GM23338 (cell line): ENCODE data around the gene CANT1. TPM values are rescaled to one million over a fixed set of nuclear protein-coding genes. Genes with fewer than 3 reads are reported as not detected.

Experiments used
- ATAC-seq: fragments of 200-7000 bp; cut with Tn5 transposase; 3 replicates; pipeline ENCODE4 v1.9.1; 2020
- DNase-seq: peaks from one replicate; pipeline ENCODE4 v3.0.0-alpha.2; 2015; ENCODE audit warnings: low spot score
- H2AFZ ChIP-seq: fragments of 200-600 bp; sonication (generic); 2 replicates; pipeline ENCODE4 v1.8.0; 2016; ENCODE audit warnings: antibody characterized with exemption, mild to moderate bottlenecking, moderate library complexity
- H3F3A ChIP-seq: fragments of 200-600 bp; sonication (generic); replicated peaks from 2 replicates; pipeline ENCODE4 v1.8.0; 2017; ENCODE audit warnings: antibody characterized with exemption, mixed run types, low read depth
- H3K27ac ChIP-seq: fragments of 200-600 bp; sonication (generic); 2 replicates; pipeline ENCODE4 v1.6.1; 2016; ENCODE audit warnings: low read depth
- H3K27me3 ChIP-seq: fragments of 200-600 bp; sonication (generic); 2 replicates; pipeline ENCODE4 v1.8.0; 2016; ENCODE audit warnings: mild to moderate bottlenecking, mixed run types, moderate library complexity; ENCODE audit not compliant: insufficient read depth
- H3K36me3 ChIP-seq: fragments of 200-600 bp; sonication (generic); 2 replicates; pipeline ENCODE4 v1.8.0; 2016; ENCODE audit warnings: mild to moderate bottlenecking; ENCODE audit not compliant: insufficient read depth
- H3K4me1 ChIP-seq: fragments of 200-600 bp; sonication (generic); 2 replicates; pipeline ENCODE4 v1.8.0; 2016; ENCODE audit warnings: mild to moderate bottlenecking, moderate library complexity; ENCODE audit not compliant: insufficient read depth
- H3K4me2 ChIP-seq: fragments of 200-600 bp; sonication (generic); 2 replicates; pipeline ENCODE4 v1.7.1; 2017; ENCODE audit warnings: mixed run types
- H3K4me3 ChIP-seq: fragments of 200-600 bp; sonication (generic); 2 replicates; pipeline ENCODE4 v1.6.1; 2016; ENCODE audit warnings: mixed run types
- H3K79me2 ChIP-seq: fragments of 200-600 bp; sonication (generic); replicated peaks from 2 replicates; pipeline ENCODE4 v1.8.0; 2017; ENCODE audit warnings: mild to moderate bottlenecking; ENCODE audit not compliant: insufficient read depth
- H3K9me2 ChIP-seq: fragments of 200-600 bp; sonication (generic); 2 replicates; pipeline ENCODE4 v1.8.0; 2017; ENCODE audit not compliant: insufficient read depth
- H4K20me1 ChIP-seq: fragments of 200-600 bp; sonication (generic); replicated peaks from 2 replicates; pipeline ENCODE4 v1.8.0; 2017; ENCODE audit warnings: mild to moderate bottlenecking; ENCODE audit not compliant: insufficient read depth
- H3K27ac Mint-ChIP-seq: 2 replicates; pipeline ENCODE4 v1.8.0; 2020; ENCODE audit warnings: inconsistent platforms, mild to moderate bottlenecking, moderate library complexity, mixed read lengths
- H3K27me3 Mint-ChIP-seq: 3 replicates; pipeline ENCODE4 v1.8.0; 2022; ENCODE audit warnings: low read depth, mild to moderate bottlenecking, moderate library complexity, mixed read lengths, inconsistent platforms; ENCODE audit not compliant: insufficient read depth, poor library complexity
- H3K36me3 Mint-ChIP-seq: 3 replicates; pipeline ENCODE4 v1.8.0; 2021; ENCODE audit warnings: low read depth, mild to moderate bottlenecking, inconsistent platforms, moderate library complexity, mixed read lengths
- H3K4me1 Mint-ChIP-seq: 3 replicates; pipeline ENCODE4 v1.8.0; 2020; ENCODE audit warnings: mild to moderate bottlenecking, inconsistent platforms, mixed read lengths
- H3K4me3 Mint-ChIP-seq: 3 replicates; pipeline ENCODE4 v1.8.0; 2021; ENCODE audit warnings: moderate library complexity, mild to moderate bottlenecking, inconsistent platforms, mixed read lengths
- H3K9me3 Mint-ChIP-seq: 3 replicates; pipeline ENCODE4 v1.8.0; 2020; ENCODE audit warnings: moderate library complexity, mild to moderate bottlenecking, inconsistent platforms, mixed read lengths
- CREB1 ChIP-seq: fragments of 250-450 bp; sonication (Bioruptor Pico); IDR thresholded peaks from 2 replicates; pipeline ENCODE4 v1.5.0; 2020; ENCODE audit warnings: low read depth, mild to moderate bottlenecking, moderate library complexity
- POLR2AphosphoS5 ChIP-seq: IDR thresholded peaks from 2 replicates; pipeline ENCODE4 v1.6.1; 2016; ENCODE audit warnings: antibody characterized with exemption, low read depth
- ZNF331 ChIP-seq: fragments of 250-450 bp; sonication (Bioruptor Pico); IDR thresholded peaks from 2 replicates; pipeline ENCODE4 v1.5.0; 2020; ENCODE audit warnings: low read depth, mild to moderate bottlenecking, moderate library complexity
- polyA plus RNA-seq: library from polyadenylated mRNA; unstranded; fragments of >200 nt; fragmentation: Nextera tagmentation; extraction: Ambion mirVana; gene quantifications from 2 replicates; pipeline ENCODE4 v1.2.1, GENCODE V29; 2016
- total RNA-seq: library from RNA; depleted of rRNA; stranded (reverse); fragments of >200 nt; shearing (Covaris generic); gene quantifications from 2 replicates; pipeline ENCODE4 v1.2.3, GENCODE V29; 2014
- TF ChIP-seq, protein P1 (sequence below), 2 experiments: fragments of 200-600 bp in 1 of 2; sonication (generic) in 1 of 2; conservative IDR thresholded peaks; 2 replicates each; pipeline versions ENCODE4 v1.5.1 to v1.6.1; 2016 to 2017; ENCODE audit warnings: antibody characterized with exemption in 2 of 2, low read depth in 2 of 2, mild to moderate bottlenecking in 2 of 2, moderate library complexity in 1 of 2

Gene CANT1
- total and polyA plus RNA-seq, 2 experiments from 2014 or later: 5.9 to 38.8 TPM

DNA sequence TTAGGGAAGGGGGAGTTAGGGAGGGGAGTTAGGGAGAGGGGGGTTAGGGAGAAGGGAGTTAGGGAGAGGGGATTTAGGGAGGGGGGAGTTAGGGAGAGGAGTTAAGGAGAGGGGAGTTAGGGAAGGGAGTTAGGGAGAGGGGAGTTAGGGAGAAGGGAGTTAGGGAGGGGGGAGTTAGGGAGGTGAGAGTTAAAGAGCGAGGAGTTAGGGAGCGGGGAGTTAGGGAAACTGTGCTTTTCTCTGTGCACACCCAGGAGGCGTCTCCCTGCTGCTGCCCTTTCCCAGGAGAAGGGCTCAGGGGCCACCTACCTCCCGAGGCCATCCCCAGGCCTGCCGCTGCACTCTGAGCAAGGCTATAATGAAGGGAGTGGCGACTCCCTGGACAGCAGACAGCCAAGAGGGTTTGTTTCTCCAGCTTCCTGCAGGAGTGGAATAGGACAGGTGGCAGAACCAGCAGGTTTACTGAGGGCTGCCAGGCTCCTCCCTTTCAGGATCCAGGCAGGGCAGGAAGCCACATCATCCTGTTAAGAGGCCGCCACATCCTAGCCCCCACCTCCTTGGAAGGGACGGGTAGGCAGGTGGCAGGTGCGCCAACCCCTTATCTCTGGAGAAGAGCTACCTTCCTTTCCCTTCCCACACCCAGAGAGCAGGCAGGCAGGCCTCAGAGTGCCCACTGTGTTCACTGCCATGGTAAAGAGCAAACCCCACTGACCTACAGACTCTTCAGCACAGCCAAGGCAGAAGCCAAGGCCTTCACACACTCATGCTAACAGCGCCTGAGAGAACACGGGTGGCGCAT, 4.3 kb downstream of the CANT1 start:
- peaks cover 17% of the 10 kb centered on the region for H3K4me1 Mint-ChIP-seq
- Histone ChIP-seq H3K4me3 (no peak overlapping the region), H3K9me2 (no peaks in the 10 kb centered on the region), H3K27me3 (peaks cover 65% of the 10 kb centered on the region), H3K27ac (no peak overlapping the region), H3K4me2 (no peak overlapping the region), H3K4me1 (peaks cover 4% of the 10 kb centered on the region; the same call in 1 of the 2 replicates), H2AFZ (no peak overlapping the region), H3K36me3 (no peaks in the 10 kb centered on the region), H3K79me2 (peaks cover 21% of the 10 kb centered on the region), H3F3A (peaks cover 4% of the 10 kb centered on the region; the same call in 1 of the 2 replicates), H4K20me1 (peaks cover 45% of the 10 kb centered on the region)
- peaks cover 76% of the 10 kb centered on the region for H3K27me3 Mint-ChIP-seq
- no peak overlapping the region for H3K27ac Mint-ChIP-seq
- no peak for TF ChIP-seq CREB1 (CRISPR knock-in tag)
- no peak overlapping the region for H3K4me3 Mint-ChIP-seq
- peaks cover 16% of the 10 kb centered on the region; the same call in 2 of the 3 replicates for H3K36me3 Mint-ChIP-seq
- ATAC-seq (no peak), DNase-seq (no peak)
- peaks cover 2% of the 10 kb centered on the region; the same call in 1 of the 3 replicates for H3K9me3 Mint-ChIP-seq

- H3K36me3 Mint-ChIP-seq: peaks cover 16% of the 10 kb centered on the region; the same call in 2 of the 3 replicates
- H3K27ac Mint-ChIP-seq: no peak overlapping the region
- H3K4me1 Mint-ChIP-seq: peaks cover 16% of the 10 kb centered on the region
- peaks cover 45% of the 10 kb centered on the region for H4K20me1 ChIP-seq
- no peaks in the 10 kb centered on the region for H3K36me3 ChIP-seq
- DNase-seq: peak; percentile 48
- no peak overlapping the region for H3K27ac ChIP-seq
- no peak overlapping the region for H3K4me2 ChIP-seq
- H3K4me3 Mint-ChIP-seq: no peak overlapping the region
- TF ChIP-seq POLR2AphosphoS5: peak; percentile 22; the same call in 1 of the 2 replicates
- no peak for TF ChIP-seq ZNF331
- TF ChIP-seq, protein P1, sequence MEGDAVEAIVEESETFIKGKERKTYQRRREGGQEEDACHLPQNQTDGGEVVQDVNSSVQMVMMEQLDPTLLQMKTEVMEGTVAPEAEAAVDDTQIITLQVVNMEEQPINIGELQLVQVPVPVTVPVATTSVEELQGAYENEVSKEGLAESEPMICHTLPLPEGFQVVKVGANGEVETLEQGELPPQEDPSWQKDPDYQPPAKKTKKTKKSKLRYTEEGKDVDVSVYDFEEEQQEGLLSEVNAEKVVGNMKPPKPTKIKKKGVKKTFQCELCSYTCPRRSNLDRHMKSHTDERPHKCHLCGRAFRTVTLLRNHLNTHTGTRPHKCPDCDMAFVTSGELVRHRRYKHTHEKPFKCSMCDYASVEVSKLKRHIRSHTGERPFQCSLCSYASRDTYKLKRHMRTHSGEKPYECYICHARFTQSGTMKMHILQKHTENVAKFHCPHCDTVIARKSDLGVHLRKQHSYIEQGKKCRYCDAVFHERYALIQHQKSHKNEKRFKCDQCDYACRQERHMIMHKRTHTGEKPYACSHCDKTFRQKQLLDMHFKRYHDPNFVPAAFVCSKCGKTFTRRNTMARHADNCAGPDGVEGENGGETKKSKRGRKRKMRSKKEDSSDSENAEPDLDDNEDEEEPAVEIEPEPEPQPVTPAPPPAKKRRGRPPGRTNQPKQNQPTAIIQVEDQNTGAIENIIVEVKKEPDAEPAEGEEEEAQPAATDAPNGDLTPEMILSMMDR (conservative IDR thresholded peaks at IDR 0.05; ENCODE audit: low read depth in 2 of 2): no peak
- no peak overlapping the region for H3K4me3 ChIP-seq
- peaks cover 61% of the 10 kb centered on the region for H3K27me3 ChIP-seq
- no peak for ATAC-seq
- H3K79me2 ChIP-seq: peaks cover 21% of the 10 kb centered on the region
- no peaks in the 10 kb centered on the region for H3K9me2 ChIP-seq
- no peaks in the 10 kb centered on the region; the same call in 1 of the 2 replicates for H3K4me1 ChIP-seq
- peaks cover 68% of the 10 kb centered on the region for H3K27me3 Mint-ChIP-seq
- peaks cover 4% of the 10 kb centered on the region; the same call in 1 of the 2 replicates for H3F3A ChIP-seq
- H3K9me3 Mint-ChIP-seq: peaks cover 2% of the 10 kb centered on the region; the same call in 1 of the 3 replicates
- H2AFZ ChIP-seq: no peak overlapping the region
Observed at GRCh38 chr17:79003661-79004411, 5.7 kb downstream of the CANT1 start.
